GM21717 (cell line): ENCODE results near the gene ZNF423.

ENCODE experiments used
- ATAC-seq: cut with Tn5 transposase; IDR thresholded peaks from one replicate; pipeline ENCODE4 v1.9.1; 2021; ENCODE audit warnings: mild to moderate bottlenecking, moderate library complexity; ENCODE audit not compliant: unreplicated experiment

Gene ZNF423

GRCh38 chr16:49455181-49455990, 400.5 kb downstream of the ZNF423 start:
- no peak for ATAC-seq

DNA sequence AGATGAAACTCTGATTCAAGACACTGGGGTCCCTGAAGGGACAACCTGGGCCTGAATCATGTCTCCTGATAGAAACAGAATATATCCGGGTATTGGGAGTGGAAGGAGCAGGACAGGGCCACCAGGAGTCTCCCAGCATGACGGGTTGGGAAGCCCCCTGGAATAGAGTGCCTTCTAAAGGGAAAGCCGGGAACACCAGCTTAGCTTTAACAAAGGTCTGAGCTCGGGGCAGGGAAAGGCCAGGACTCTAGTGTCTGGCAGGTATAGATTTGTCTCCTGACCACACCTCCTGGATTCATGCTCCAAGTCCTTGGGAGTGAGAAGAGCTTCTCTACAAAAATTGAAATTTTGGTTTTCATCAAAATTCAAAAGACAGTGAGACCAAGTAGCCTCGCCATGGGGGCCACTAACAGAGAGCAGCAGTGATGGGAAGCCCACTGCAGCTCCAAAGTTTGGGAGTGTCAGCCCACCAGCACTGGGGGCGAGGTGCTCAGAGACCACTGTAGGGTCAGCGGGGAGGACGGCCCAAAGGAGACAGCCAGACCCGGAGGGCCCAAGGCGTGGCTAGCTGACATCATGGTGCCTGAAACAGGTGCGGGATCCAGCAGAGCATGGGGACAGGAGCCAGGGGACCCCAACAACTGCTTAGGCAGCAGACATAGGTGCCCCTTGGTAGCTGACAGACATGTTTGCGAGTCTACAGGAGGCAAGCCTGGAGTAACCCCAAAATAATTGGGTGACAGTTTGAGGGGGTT, 401.3 kb downstream of the ZNF423 start:
- no peak for ATAC-seq

GRCh38 chr16:49453983-49454382, 401.9 kb downstream of the ZNF423 start:
- no peak for ATAC-seq

DNA sequence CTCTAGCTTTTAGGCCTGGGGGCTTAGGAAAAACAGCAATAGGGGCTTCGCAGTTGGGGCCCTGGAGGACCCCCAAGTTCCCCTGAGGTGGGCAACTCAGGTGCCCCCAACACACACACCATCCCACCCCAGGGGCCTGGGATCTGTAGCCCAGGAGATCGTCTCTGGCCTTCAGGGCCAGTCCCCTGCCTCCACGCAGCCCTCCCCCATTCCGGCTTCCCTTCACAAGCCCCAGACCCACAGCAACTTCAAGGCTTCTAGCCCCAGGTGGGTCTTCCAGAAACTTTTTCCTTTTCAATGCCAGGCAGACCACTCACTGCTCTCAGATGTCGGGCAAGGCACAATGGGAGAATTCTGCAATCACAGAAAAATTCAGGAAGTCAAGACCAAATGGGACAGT, 402.9 kb downstream of the ZNF423 start:
- no peak for ATAC-seq

GRCh38 chr16:49452578-49452977, 403.3 kb downstream of the ZNF423 start:
- ATAC-seq = no peak

- no peak for ATAC-seq
These were observed 403.8 kb downstream of the ZNF423 start for GRCh38 chr16:49452108-49452507.

DNA sequence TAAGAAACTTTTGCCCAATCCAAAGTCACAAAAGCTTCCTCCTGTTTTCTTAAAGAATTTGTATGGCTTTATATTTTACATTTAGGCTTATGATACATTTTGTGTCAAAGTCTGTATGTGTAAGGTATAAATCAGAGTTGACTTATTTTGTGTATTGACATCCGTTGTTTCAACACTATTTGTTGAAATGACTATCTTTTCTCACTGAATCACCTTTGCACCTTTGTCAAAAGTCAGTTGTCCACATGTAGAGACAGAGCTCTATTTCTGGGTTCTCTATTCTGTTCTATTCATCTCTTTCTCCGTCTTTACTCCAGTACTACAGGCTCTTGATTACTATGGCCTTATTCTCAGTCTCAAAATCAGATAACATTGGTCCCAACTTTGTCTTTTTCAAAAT, 409.1 kb downstream of the ZNF423 start:
- ATAC-seq = no peak

DNA sequence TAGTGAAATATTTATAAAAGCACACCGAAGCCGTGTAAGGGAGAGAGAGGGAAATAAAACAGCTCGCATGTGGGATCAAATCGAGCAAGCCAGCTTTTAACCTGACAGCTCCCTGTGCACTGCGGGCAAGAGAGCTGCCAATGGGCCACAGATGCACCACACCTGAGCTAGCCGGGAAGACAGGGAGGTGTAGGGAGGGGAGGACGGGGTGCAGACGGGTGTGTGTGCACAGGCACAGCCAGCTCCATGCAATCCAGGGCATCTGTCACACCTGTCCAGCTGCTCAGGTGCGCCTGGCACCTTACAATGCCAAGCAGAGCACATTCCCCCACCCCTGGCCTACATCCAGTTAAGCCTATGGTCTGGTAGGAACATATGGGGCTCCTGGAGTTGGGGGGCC, 412.3 kb downstream of the ZNF423 start:
- no peak for ATAC-seq

DNA sequence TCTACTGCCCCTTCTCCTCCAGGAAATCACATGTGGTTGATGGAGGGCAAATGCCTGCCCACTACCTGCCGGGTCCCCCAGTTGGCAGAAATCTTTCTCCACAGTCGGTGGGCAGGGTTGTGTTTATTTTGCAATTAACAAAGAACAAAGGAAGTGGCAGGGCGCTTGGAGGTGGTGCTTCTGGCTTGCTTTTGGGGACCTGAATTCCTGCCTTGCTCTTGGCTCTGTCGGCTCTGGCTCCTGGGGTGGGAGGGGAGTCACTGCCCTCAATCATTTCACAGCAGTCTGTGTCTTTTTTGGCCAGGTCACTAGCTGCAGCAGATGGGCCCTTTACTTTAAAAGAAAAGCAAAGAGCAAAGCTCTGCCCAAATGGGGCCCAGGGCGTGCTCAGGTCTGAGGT, 413.1 kb downstream of the ZNF423 start:
- no peak for ATAC-seq

- peak; percentile 96 for ATAC-seq
These were observed 414.5 kb downstream of the ZNF423 start for GRCh38 chr16:49441366-49441780.

- no peak for ATAC-seq
These were observed 415.5 kb downstream of the ZNF423 start for GRCh38 chr16:49440156-49441065.

- no peak for ATAC-seq
These were observed 416.2 kb downstream of the ZNF423 start for GRCh38 chr16:49439676-49440075.

GRCh38 chr16:49439050-49439449, 416.9 kb downstream of the ZNF423 start:
- ATAC-seq = no peak
